Prostate gland (tissue), 2 donors: ENCODE results near the gene PRAC2. TPM values are rescaled to one million over a fixed set of nuclear protein-coding genes. Genes with fewer than 3 reads are reported as not detected.
A peak's percentile ranks its signal among the peaks of the same experiment; 100 is the strongest.

ENCODE experiments used
- DNase-seq: peaks from one replicate; pipeline ENCODE4 v3.0.0-alpha.2; 2019; ENCODE audit warnings: low spot score
- H3K27ac ChIP-seq, 2 donors: fragments of 200-600 bp; sonication (generic); 2 replicates each; pipeline ENCODE4 v1.5.1; 2017 to 2019
- H3K27me3 ChIP-seq: fragments of 200-600 bp; sonication (generic); replicated peaks from 2 replicates; pipeline ENCODE4 v1.5.1; 2019; ENCODE audit not compliant: insufficient read depth
- H3K36me3 ChIP-seq, 2 donors: fragments of 200-600 bp; sonication (generic); 1 replicate in 1 of 2; 2 replicates in 1 of 2; pipeline versions ENCODE4 v1.5.1 to v1.8.1; 2017 to 2019
- H3K4me1 ChIP-seq: fragments of 200-600 bp; sonication (generic); replicated peaks from 2 replicates; pipeline ENCODE4 v1.5.1; 2019
- H3K4me3 ChIP-seq, 2 donors: fragments of 200-600 bp; sonication (generic); 2 replicates each; pipeline ENCODE4 v1.5.1; 2017 to 2019
- H3K9me3 ChIP-seq: fragments of 200-600 bp; sonication (generic); 2 replicates; pipeline ENCODE4 v1.5.1; 2017
- CTCF ChIP-seq, 4 experiments: fragments of 200-600 bp in 2 of 4; fragments of 450-650 bp in 2 of 4; sonication (generic) in 2 of 4; IDR thresholded peaks; 1 replicate in 3 of 4; 2 replicates in 1 of 4; pipeline ENCODE4 v1.5.1; 2016 to 2019; ENCODE audit warnings: antibody characterized with exemption in 4 of 4, mild to moderate bottlenecking in 2 of 4, moderate library complexity in 2 of 4
- POLR2A ChIP-seq: fragments of 450-650 bp; IDR thresholded peaks from one replicate; pipeline ENCODE4 v1.6.1; 2016; ENCODE audit warnings: antibody characterized with exemption, mild to moderate bottlenecking
- POLR2AphosphoS5 ChIP-seq: sonication (generic); formaldehyde crosslinking; IDR thresholded peaks from one replicate; pipeline ENCODE4 v1.6.1; 2017; ENCODE audit warnings: antibody characterized with exemption
- WGBS: methylation state at CpG from one replicate; pipeline ENCODE4 v1.1.5; 2018; 5-methylcytosine and 5-hydroxymethylcytosine counted together
- intact Hi-C: fragments of 100-400 bp; cut with DNase I; formaldehyde crosslinking; loops from one replicate; pipeline ENCODE4 v1.14.2; 2022
- total RNA-seq, 2 donors: library from RNA; depleted of rRNA; stranded (reverse); fragments of >200 nt; gene quantifications; one replicate each; pipeline ENCODE4 v1.1.0, GENCODE V29; 2016

Gene PRAC2
- total RNA-seq, 2 donors from 2014 or later: 9.6 to 135 TPM

DNA sequence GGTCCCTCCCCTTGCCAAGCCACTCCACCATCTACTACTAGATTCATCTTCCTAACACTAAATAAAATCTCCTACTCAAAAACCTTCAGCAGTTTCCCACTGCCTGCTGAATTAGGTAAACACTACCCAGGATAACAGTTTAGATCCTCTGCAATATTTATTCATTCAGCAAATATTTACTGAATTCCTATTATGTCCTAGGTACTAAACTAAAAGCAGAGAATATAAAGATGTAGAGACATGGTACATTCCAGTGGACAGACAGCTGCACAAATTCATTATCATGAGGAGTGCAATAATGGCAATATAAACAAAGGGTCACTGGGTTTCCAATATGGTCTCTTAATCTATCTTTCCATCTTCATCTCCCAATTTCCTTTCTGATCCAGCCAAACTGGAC, 36.3 kb downstream of the PRAC2 start:
- TF ChIP-seq POLR2AphosphoS5 (peak; percentile 36), CTCF (IDR thresholded peaks at IDR 0.05) (no peak)
- Histone ChIP-seq H3K4me1 (peaks cover 20% of the 10 kb centered on the region), H3K9me3 (no peaks in the 10 kb centered on the region), H3K36me3 (no peaks in the 10 kb centered on the region), H3K27me3 (no peaks in the 10 kb centered on the region), H3K4me3 (no peak overlapping the region), H3K27ac (peak overlapping the region in 1 of 2 donors; percentile 73)
- intact Hi-C loops: no loop called here
- DNase-seq: no peak

GRCh38 chr17:48760411-48760810, 37.4 kb downstream of the PRAC2 start:
- peak; percentile 81 for DNase-seq
- H3K36me3 ChIP-seq: no peaks in the 10 kb centered on the region
- no peak overlapping the region for H3K4me3 ChIP-seq
- H3K9me3 ChIP-seq: no peaks in the 10 kb centered on the region
- intact Hi-C loops: no loop called here
- no peaks in the 10 kb centered on the region for H3K27me3 ChIP-seq
- peaks cover 14% of the 10 kb centered on the region for H3K4me1 ChIP-seq
- H3K27ac ChIP-seq: peak overlapping the region; percentile 53 to 73
- TF ChIP-seq POLR2A: peak; percentile 42
- no peak for TF ChIP-seq CTCF (IDR thresholded peaks at IDR 0.05)
- TF ChIP-seq POLR2AphosphoS5: peak; percentile 70
- WGBS: 13% methylated on average over 4 of the region's 4 CpGs

DNA sequence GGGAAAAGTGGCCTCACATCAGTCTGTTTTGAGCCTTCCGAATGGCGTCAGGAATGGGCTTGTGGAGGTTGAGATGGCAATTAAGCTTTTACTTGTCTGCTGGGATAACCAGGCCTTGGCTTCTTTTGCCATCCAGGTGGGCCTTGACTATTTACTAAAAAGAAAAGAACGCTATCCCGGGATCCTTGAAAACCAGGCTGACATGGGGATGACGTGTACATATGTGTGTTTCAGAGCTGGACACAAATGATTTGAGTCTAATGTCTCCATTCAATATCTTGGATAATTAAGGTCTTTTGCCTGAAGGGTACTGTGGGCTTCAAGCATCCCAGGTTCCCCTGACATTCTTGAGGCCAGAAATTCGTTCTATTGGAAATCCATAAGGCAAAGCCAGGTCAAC, 38.1 kb downstream of the PRAC2 start:
- Histone ChIP-seq H3K36me3 (no peaks in the 10 kb centered on the region), H3K4me1 (peaks cover 14% of the 10 kb centered on the region), H3K4me3 (no peak overlapping the region), H3K9me3 (no peaks in the 10 kb centered on the region), H3K27ac (peak overlapping the region; percentile 53 to 73), H3K27me3 (no peaks in the 10 kb centered on the region)
- no peak for DNase-seq
- intact Hi-C loops: no loop called here
- 72% methylated on average over 6 of the region's 6 CpGs for WGBS
- TF ChIP-seq POLR2A (no peak), CTCF (IDR thresholded peaks at IDR 0.05) (no peak), POLR2AphosphoS5 (no peak)

DNA sequence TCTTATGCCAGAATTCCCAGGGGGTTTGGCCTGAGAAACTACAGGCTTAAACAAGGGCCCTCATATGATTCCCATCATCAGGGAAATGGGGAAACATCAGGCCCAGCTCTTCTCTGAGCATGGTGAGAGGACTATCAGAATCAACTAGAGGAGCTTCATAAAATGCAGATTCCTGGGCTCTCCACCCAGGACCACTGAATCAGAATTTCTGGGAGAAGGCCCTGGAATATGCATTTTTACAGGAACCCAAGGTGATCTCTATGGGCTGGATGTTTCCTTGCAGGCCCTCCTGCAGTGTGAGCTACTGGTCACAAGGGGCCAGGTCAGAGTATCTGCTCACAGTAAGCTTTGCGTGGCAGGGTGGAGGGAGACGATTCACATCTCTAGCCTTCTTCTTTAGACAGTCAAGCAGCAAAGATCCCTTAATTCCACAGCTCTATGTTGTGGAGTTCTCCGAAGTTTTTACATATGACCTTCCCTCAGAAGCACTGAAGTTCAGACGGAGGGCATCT, 44.3 kb downstream of the PRAC2 start:
- intact Hi-C loops: no loop called here
- Histone ChIP-seq H3K9me3 (no peaks in the 10 kb centered on the region), H3K4me3 (no peak overlapping the region), H3K36me3 (no peaks in the 10 kb centered on the region), H3K27me3 (no peaks in the 10 kb centered on the region), H3K4me1 (no peaks in the 10 kb centered on the region), H3K27ac (no peak overlapping the region)
- TF ChIP-seq POLR2AphosphoS5 (no peak), POLR2A (no peak), CTCF (IDR thresholded peaks at IDR 0.05) (no peak)
- WGBS: 87% methylated on average over 4 of the region's 4 CpGs
- DNase-seq: no peak

- Histone ChIP-seq H3K27me3 (no peaks in the 10 kb centered on the region), H3K27ac (no peak overlapping the region), H3K36me3 (no peaks in the 10 kb centered on the region), H3K9me3 (no peaks in the 10 kb centered on the region), H3K4me3 (no peak overlapping the region), H3K4me1 (no peaks in the 10 kb centered on the region)
- DNase-seq: no peak
- intact Hi-C loops: no loop called here
- WGBS: 87% methylated on average over 5 of the region's 5 CpGs
- TF ChIP-seq CTCF (IDR thresholded peaks at IDR 0.05) (no peak), POLR2AphosphoS5 (no peak), POLR2A (no peak)
Observed at GRCh38 chr17:48769009-48769675, 46.2 kb downstream of the PRAC2 start.
